ENCODE data around the gene DCAF4.

- no peak for TF ChIP-seq RFX5 (IDR thresholded peaks at IDR 0.05; ENCODE audit: low read depth, low read length)
- TF ChIP-seq MAFK (IDR thresholded peaks at IDR 0.05; ENCODE audit: low read depth, low read length): no peak
- no peak for TF ChIP-seq ELK1 (IDR thresholded peaks at IDR 0.05; ENCODE audit: borderline replicate concordance, low read depth, low read length)
- no peak for TF ChIP-seq CTCF (conservative IDR thresholded peaks at IDR 0.05; ENCODE audit: low read depth, low read length)
- no peak for TF ChIP-seq RAD21 (IDR thresholded peaks at IDR 0.05; ENCODE audit: low read length)
- no peak for TF ChIP-seq CHD1 (IDR thresholded peaks at IDR 0.05; ENCODE audit: low read depth, low read length)
- TF ChIP-seq POLR2A (IDR thresholded peaks at IDR 0.05; ENCODE audit: low read depth, low read length): no peak
- TF ChIP-seq CEBPB (IDR thresholded peaks at IDR 0.05; ENCODE audit: low read depth, low read length): no peak
Measured at GRCh38 chr14:72876710-72877063, 49.6 kb upstream of the DCAF4 start.

Data from IMR-90 (cell line).